SK-N-SH treated with all-trans-retinoic acid at 6 μM for 48 hours (cell line): ENCODE results near the gene CYP19A1.

ENCODE experiments used
- ATAC-seq: fragments of 200-7000 bp; cut with Tn5 transposase; 3 replicates; pipeline ENCODE4 v1.9.1; 2020; ENCODE audit warnings: mild to moderate bottlenecking, moderate library complexity
- ARNTL ChIP-seq: fragments of 450-650 bp; formaldehyde crosslinking; IDR thresholded peaks from 2 replicates; pipeline ENCODE4 v1.5.0; 2020; ENCODE audit warnings: low read depth, mild to moderate bottlenecking, moderate library complexity, borderline replicate concordance
- BACH2 ChIP-seq: fragments of 250-450 bp; sonication (Bioruptor Pico); IDR thresholded peaks from 2 replicates; pipeline ENCODE4 v1.9.0; 2021; ENCODE audit warnings: mild to moderate bottlenecking, borderline replicate concordance
- GLIS3 ChIP-seq: fragments of 250-450 bp; sonication (Bioruptor Pico); IDR thresholded peaks from 2 replicates; pipeline ENCODE4 v1.5.0; 2020; ENCODE audit warnings: mild to moderate bottlenecking, moderate library complexity
- ISL1 ChIP-seq: fragments of 250-450 bp; sonication (Bioruptor Pico); IDR thresholded peaks from 2 replicates; pipeline ENCODE4 v2.1.2; 2022; ENCODE audit warnings: mild to moderate bottlenecking, moderate library complexity
- PPARA ChIP-seq: fragments of 250-450 bp; sonication (Bioruptor Pico); IDR thresholded peaks from 2 replicates; pipeline ENCODE4 v1.5.0; 2020; ENCODE audit warnings: mild to moderate bottlenecking, borderline replicate concordance
- TOX ChIP-seq: fragments of 250-450 bp; sonication (Bioruptor Pico); IDR thresholded peaks from 2 replicates; pipeline ENCODE4 v1.8.0; 2021; ENCODE audit warnings: mild to moderate bottlenecking, moderate library complexity, borderline replicate concordance
- ZC3H10 ChIP-seq: fragments of 250-450 bp; sonication (Bioruptor Pico); IDR thresholded peaks from 2 replicates; pipeline ENCODE4 v1.5.1; 2021; ENCODE audit warnings: mild to moderate bottlenecking, moderate library complexity
- ZNF70 ChIP-seq: fragments of 450-650 bp; formaldehyde crosslinking; IDR thresholded peaks from 2 replicates; pipeline ENCODE4 v1.5.0; 2020; ENCODE audit warnings: mild to moderate bottlenecking, moderate library complexity
- ZNF8 ChIP-seq: fragments of 450-650 bp; formaldehyde crosslinking; IDR thresholded peaks from 2 replicates; pipeline ENCODE4 v1.5.0; 2020; ENCODE audit warnings: mild to moderate bottlenecking, moderate library complexity
- TF ChIP-seq, protein P1 (sequence below): fragments of 250-450 bp; sonication (Bioruptor Pico); IDR thresholded peaks from 2 replicates; pipeline ENCODE4 v1.5.1; 2020; ENCODE audit warnings: low read depth, mild to moderate bottlenecking, moderate library complexity
- TF ChIP-seq, protein P2 (sequence below): fragments of 250-450 bp; sonication (Bioruptor Pico); IDR thresholded peaks from 2 replicates; pipeline ENCODE4 v1.5.0; 2020; ENCODE audit warnings: mild to moderate bottlenecking, moderate library complexity
- TF ChIP-seq, protein P3 (sequence below): fragments of 250-450 bp; sonication (Bioruptor Pico); IDR thresholded peaks from 2 replicates; pipeline ENCODE4 v1.8.0; 2021; ENCODE audit warnings: low read depth, mild to moderate bottlenecking, moderate library complexity, borderline replicate concordance
- TF ChIP-seq, protein P4 (sequence below): fragments of 250-450 bp; sonication (Bioruptor Pico); IDR thresholded peaks from 2 replicates; pipeline ENCODE4 v1.8.0; 2020; ENCODE audit warnings: mild to moderate bottlenecking, moderate library complexity, borderline replicate concordance
- TF ChIP-seq, protein P5 (sequence below): fragments of 250-450 bp; sonication (Bioruptor Pico); IDR thresholded peaks from 2 replicates; pipeline ENCODE4 v1.5.1; 2021; ENCODE audit warnings: mild to moderate bottlenecking, moderate library complexity

The CYP19A1 gene

DNA sequence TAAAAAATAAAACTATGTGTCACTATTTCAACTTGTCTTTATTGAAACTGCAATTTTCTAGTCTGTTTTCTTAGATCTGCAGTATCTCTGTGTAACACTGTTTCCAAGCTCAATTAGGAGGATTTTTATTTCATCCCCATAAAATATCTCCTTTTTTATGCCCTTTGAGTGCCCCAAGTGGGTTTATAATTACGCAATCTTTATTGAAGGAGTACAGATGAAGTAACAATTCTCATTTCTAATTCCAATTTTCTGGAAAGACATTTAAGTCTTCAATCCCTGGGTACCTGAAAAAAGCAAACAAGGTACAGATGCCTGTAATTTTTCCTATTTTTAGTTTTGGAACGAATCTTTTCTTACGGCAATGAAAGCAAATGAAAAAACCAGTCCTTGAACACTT lies 61.3 kb downstream of the CYP19A1 start:
- no peak for TF ChIP-seq ISL1 (CRISPR knock-in tag)
- no peak for TF ChIP-seq ZNF8 (CRISPR knock-in tag)
- no peak for TF ChIP-seq GLIS3 (CRISPR knock-in tag)
- TF ChIP-seq, protein P1, sequence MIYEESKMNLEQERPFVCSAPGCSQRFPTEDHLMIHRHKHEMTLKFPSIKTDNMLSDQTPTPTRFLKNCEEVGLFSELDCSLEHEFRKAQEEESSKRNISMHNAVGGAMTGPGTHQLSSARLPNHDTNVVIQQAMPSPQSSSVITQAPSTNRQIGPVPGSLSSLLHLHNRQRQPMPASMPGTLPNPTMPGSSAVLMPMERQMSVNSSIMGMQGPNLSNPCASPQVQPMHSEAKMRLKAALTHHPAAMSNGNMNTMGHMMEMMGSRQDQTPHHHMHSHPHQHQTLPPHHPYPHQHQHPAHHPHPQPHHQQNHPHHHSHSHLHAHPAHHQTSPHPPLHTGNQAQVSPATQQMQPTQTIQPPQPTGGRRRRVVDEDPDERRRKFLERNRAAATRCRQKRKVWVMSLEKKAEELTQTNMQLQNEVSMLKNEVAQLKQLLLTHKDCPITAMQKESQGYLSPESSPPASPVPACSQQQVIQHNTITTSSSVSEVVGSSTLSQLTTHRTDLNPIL (CRISPR knock-in tag): no peak
- TF ChIP-seq ARNTL (CRISPR knock-in tag): no peak
- no peak for TF ChIP-seq TOX (CRISPR knock-in tag)
- TF ChIP-seq, protein P2, sequence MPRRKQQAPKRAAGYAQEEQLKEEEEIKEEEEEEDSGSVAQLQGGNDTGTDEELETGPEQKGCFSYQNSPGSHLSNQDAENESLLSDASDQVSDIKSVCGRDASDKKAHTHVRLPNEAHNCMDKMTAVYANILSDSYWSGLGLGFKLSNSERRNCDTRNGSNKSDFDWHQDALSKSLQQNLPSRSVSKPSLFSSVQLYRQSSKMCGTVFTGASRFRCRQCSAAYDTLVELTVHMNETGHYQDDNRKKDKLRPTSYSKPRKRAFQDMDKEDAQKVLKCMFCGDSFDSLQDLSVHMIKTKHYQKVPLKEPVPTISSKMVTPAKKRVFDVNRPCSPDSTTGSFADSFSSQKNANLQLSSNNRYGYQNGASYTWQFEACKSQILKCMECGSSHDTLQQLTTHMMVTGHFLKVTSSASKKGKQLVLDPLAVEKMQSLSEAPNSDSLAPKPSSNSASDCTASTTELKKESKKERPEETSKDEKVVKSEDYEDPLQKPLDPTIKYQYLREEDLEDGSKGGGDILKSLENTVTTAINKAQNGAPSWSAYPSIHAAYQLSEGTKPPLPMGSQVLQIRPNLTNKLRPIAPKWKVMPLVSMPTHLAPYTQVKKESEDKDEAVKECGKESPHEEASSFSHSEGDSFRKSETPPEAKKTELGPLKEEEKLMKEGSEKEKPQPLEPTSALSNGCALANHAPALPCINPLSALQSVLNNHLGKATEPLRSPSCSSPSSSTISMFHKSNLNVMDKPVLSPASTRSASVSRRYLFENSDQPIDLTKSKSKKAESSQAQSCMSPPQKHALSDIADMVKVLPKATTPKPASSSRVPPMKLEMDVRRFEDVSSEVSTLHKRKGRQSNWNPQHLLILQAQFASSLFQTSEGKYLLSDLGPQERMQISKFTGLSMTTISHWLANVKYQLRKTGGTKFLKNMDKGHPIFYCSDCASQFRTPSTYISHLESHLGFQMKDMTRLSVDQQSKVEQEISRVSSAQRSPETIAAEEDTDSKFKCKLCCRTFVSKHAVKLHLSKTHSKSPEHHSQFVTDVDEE (CRISPR knock-in tag): no peak
- TF ChIP-seq, protein P3, sequence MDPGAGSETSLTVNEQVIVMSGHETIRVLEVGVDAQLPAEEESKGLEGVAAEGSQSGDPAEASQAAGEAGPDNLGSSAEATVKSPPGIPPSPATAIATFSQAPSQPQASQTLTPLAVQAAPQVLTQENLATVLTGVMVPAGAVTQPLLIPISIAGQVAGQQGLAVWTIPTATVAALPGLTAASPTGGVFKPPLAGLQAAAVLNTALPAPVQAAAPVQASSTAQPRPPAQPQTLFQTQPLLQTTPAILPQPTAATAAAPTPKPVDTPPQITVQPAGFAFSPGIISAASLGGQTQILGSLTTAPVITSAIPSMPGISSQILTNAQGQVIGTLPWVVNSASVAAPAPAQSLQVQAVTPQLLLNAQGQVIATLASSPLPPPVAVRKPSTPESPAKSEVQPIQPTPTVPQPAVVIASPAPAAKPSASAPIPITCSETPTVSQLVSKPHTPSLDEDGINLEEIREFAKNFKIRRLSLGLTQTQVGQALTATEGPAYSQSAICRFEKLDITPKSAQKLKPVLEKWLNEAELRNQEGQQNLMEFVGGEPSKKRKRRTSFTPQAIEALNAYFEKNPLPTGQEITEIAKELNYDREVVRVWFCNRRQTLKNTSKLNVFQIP (CRISPR knock-in tag): no peak
- TF ChIP-seq PPARA (CRISPR knock-in tag): no peak
- TF ChIP-seq, protein P4, sequence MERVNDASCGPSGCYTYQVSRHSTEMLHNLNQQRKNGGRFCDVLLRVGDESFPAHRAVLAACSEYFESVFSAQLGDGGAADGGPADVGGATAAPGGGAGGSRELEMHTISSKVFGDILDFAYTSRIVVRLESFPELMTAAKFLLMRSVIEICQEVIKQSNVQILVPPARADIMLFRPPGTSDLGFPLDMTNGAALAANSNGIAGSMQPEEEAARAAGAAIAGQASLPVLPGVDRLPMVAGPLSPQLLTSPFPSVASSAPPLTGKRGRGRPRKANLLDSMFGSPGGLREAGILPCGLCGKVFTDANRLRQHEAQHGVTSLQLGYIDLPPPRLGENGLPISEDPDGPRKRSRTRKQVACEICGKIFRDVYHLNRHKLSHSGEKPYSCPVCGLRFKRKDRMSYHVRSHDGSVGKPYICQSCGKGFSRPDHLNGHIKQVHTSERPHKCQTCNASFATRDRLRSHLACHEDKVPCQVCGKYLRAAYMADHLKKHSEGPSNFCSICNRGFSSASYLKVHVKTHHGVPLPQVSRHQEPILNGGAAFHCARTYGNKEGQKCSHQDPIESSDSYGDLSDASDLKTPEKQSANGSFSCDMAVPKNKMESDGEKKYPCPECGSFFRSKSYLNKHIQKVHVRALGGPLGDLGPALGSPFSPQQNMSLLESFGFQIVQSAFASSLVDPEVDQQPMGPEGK: no peak
- no peak for ATAC-seq

DNA sequence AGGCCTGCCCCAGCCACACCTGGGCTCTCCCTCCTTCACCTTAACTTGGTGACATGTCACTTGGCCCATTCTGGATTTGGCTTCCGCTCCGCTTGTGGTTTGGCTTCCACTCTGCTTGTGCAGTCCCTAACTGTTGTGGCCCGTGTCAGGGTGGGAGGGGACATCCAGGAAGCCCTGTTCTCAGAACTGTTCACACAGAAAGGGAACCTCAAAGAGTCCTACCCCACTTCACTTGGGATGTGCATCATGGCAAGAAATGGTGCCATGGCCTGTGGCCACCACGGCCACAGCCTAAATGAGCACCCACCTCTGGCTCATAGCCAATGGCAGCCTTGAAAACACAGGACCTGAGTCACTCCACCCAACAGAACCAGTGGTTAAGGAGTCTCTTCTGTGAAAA lies 63.4 kb downstream of the CYP19A1 start:
- no peak for ATAC-seq
- TF ChIP-seq ZNF70 (CRISPR knock-in tag): no peak
- no peak for TF ChIP-seq BACH2 (CRISPR knock-in tag)
- TF ChIP-seq, protein P2 (CRISPR knock-in tag): no peak
- TF ChIP-seq, protein P5, sequence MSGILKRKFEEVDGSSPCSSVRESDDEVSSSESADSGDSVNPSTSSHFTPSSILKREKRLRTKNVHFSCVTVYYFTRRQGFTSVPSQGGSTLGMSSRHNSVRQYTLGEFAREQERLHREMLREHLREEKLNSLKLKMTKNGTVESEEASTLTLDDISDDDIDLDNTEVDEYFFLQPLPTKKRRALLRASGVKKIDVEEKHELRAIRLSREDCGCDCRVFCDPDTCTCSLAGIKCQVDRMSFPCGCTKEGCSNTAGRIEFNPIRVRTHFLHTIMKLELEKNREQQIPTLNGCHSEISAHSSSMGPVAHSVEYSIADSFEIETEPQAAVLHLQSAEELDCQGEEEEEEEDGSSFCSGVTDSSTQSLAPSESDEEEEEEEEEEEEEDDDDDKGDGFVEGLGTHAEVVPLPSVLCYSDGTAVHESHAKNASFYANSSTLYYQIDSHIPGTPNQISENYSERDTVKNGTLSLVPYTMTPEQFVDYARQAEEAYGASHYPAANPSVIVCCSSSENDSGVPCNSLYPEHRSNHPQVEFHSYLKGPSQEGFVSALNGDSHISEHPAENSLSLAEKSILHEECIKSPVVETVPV: no peak
- TF ChIP-seq ZC3H10 (CRISPR knock-in tag): no peak
- TF ChIP-seq ISL1 (CRISPR knock-in tag): no peak
- TF ChIP-seq ARNTL (CRISPR knock-in tag): no peak
- TF ChIP-seq, protein P4: no peak
- TF ChIP-seq, protein P1 (CRISPR knock-in tag): no peak
